GM18907 (cell line): ENCODE measurements around the gene RMDN2.
"Not testable (repeated sequence)": the region's sequence is repeated elsewhere in the genome, so short reads cannot be mapped to it uniquely, and the experiment has no call there.

ENCODE experiments used
- ATAC-seq: cut with Tn5 transposase; IDR thresholded peaks from one replicate; pipeline ENCODE4 v1.9.1; 2021; ENCODE audit warnings: mild to moderate bottlenecking, moderate library complexity; ENCODE audit not compliant: unreplicated experiment

RMDN2 gene

DNA sequence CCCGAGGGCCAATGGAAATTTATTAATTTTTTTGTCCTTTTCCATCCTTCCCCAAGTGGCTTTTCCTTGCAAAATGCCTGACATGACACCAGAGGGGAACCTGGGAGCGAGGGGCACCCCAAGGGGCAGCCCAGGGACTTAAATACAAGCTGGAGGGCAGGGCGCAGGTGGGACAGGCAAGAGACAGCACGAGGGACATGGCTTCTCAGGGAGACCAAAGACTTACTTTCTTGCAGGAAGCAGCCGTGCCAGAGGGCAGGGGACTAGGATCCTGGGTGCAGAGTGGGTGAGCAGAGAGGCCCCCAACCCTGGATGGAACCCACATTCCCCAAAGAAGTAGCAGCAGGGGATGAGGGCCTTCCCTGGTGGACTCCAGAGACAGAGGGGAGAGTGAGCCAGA is 5.3 kb downstream of the RMDN2 start:
- not testable (repeated sequence) for ATAC-seq

DNA sequence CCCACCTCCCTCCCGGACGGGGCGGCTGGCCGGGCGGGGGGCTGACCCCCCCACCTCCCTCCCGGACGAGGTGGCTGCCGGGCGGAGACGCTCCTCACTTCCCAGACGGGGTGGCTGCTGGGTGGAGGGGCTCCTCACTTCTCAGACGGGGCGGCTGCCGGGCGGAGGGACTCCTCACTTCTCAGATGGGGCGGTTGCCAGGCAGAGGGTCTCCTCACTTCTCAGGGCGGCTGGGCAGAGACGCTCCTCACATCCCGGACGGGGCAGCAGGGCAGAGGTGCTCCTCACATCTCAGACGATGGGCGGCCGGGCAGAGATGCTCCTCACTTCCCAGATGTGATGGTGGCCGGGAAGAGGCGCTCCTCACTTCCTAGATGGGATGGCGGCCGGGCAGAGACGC is 7.8 kb downstream of the RMDN2 start:
- ATAC-seq: not testable (repeated sequence)

DNA sequence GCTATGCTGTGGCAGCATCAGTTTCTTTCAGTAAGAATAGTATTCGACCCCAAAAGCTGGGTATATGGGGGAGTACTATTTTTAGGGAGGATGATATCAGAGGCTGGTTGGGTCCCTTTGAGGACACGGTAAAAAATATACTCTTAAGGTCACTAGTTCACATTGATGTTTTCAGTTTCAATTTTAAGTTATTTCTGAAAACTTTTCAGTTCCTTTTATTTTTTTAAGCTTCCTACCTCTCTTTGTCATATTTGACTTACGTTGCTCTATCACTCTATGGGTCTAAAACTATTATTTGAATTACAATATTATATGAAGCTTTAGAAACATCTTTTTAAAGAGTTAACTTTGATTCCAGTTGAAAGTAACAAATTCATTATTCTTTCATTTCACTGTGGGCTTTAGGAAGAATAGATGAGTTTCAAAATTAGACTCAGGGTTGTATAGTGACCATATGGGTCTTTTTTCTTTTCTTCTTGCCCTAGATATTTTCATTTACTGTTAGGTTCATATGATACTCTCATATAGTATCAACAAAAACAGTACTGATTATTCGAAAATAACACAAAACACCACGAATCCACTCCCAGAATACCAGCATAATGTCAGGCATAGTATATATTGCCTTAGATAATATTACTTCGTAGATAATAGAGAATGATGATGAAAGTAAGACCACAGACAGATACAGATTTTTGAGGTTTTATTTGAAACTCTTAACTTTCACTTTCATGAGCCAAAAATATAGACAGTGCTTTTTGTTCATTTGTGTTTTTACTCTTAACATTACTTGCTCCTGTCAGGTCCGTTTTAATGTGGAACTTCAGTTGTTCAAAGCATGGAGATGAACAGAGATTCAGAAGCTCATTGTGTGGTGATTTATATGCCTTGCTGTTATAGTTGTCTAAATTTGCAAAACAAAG is 9.8 kb downstream of the RMDN2 start:
- peak; percentile 91 for ATAC-seq

DNA sequence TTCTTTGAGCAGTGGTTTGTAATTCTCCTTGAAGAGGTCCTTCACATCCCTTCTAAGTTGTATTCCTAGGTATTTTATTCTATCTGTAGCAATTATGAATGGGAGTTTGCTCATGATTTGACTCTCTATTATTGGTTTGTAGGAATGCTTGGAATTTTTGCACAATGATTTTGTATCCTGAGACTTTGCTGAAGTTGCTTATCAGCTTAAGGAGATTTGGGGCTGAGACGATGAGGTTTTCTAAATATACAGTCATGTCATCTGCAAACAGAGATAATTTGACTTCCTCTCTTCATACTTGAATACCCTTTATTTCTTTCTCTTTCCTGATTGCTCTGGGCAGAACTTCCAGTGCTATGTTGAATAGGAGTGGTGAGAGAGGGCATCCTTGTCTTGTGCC is 12.5 kb downstream of the RMDN2 start:
- not testable (repeated sequence) for ATAC-seq

DNA sequence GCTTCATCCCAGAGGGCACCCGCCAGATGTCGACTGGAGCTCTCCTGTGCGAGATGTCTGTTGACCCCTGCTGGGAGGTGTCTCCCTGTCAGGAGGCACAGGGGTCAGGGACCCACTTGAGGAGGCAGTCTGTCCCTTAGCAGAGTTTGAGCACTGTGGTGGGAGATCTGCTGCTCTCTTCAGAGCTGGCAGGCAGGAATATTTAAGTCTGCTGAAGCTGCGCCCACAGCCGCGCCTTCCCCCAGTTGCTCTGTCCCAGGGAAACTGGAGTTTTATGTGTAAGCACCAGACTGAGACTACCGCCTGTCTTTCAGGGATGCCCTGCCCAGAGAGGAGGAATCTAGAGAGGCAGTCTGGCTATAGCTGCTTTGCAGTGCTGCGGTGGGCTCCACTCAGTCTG is 16.2 kb downstream of the RMDN2 start:
- ATAC-seq: not testable (repeated sequence)

DNA sequence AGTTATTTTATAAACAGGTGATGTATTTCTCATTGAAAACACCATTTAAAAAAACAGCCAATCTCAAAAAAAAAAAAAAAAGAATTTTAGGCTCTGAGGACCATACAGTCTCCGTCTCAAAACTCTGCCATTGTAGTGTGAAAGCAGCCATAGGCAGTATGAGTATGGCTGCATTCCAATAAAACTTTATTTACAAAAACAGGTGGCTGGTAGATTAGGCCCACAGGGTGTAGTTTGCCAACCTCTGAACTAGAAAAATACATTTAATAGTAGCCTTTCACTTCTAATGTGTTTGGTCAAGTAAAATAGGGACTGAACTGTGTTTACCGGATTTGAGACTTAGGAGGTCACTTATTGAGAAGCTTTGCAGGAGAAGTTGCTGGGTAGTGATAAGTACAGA is 19.2 kb downstream of the RMDN2 start:
- ATAC-seq: no peak

DNA sequence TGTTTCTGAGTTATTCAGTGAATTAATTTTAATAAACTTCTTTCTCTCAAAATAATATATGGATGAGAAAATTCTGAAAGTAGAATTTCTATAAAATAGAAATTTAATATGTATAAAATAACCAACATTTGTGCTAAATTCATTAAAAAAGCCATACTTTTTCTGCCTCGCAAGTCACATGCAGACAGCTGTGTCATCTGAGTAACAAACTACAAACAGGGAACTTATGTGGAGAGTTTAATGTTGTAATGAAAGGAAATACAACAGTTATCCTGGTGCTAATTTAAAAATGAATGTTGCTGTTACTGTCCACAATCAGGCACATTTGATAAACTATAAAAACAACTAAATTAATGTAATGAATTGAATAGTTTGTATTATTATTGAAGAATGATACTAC is 22.2 kb downstream of the RMDN2 start:
- no peak for ATAC-seq

DNA sequence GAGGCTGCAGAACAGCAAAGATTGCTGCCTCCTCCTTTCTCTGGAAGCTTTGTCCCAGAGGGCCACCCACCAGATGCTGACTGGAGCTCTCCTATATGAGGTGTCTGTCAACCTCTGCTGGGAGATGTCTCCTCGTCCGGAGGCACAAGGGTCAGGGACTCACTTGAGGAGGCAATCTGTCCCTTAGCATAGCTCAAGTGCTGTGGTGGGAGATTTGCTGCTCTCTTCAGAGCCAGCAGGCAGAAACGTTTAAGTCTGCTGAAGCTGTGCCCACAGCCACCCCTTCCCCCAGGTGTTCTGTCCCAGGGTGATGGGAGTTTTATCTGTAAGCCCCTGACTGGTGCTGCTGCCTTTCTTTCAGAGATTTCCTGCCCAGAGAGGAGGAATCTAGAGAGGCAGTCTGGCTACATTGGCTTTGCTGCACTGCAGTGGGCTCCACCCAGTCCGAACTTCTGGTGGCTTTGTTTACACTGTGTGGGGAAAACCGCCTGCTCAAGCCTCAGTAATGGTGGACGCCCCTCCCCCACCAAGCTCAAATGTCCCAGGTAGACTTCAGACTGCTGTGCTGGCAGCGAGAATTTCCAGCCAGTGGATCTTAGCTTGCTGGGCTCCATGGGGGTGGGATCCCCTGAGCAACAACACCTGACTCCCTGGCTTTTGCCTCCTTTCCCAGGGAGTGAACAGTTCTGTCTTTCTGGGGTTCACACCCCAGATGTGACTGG is 37.1 kb downstream of the RMDN2 start:
- ATAC-seq: not testable (repeated sequence)

DNA sequence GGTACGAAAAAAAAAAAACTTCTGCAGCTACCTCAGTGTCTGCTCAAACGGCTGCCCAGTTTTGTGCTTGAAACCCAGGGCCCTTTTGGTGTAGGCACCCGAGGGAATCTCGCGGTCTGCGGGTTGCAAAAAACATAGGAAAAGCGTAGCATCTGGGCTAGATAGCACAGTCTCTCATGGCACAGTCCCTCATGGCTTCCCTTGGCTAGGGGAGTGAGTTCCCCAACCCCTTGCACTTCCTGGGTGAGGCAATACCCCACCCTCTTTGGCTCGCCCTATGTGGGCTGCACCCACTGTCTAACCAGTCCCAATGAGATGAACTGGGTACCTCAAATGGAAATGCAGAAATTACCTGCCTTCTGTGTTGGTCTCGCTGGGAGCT is 37.6 kb downstream of the RMDN2 start:
- not testable (repeated sequence) for ATAC-seq

DNA sequence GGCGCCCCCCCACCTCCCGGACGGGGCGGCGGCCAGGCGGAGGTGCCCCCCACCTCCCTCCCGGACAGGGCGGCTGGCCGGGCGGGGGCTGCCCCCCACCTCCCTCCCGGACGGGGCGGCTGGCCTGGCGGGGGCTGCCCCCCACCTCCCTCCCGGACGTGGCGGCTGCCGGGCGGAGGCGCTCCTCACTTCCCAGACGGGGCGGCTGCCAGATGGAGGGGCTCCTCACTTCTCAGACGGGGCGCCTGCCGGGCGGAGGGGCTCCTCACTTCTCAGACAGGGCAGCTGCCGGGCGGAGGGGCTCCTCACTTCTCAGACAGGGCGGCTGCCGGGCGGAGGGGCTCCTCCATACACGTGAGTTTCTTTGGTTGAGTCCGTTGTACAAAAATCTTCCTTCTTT is 38.8 kb downstream of the RMDN2 start:
- not testable (repeated sequence) for ATAC-seq

DNA sequence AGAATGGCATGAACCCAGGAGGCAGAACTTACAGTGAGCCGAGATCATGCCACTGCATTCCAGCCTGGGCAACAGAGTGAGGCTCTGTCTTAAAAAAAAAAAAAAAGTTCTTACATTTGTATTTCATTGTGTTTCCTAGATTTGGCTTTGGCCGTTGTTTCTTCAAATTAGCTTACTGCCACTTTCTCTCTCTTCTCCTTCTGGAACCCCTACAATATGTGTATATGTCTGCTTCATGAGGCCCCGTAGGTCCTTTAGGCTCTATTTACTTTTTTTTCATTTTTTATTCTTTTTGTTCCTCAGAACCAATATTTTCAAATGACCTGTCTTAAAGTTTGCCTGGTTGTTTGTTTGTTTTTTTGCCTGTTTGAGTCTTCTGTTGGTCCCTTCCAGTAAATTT is 41.2 kb downstream of the RMDN2 start:
- no peak for ATAC-seq

DNA sequence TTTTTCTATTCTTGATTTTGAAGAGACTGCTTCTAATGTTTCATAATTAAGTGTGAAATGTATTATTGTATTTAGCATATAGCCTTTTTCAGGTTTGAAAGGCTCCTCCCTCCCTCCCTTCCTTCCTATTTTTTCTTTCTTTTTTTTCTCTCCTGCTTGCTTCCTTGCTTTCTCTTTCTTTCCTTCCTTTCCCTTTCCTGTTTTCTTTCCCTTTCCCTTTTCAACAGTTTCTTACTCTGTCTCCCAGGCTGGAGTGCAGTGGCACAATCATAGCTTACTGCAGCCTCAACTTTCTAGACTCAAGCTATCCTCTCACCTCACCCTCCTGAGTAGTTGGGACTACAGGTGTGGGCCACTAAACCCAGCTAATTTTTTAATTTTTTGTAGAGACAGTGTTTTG is 44.6 kb downstream of the RMDN2 start:
- ATAC-seq: no peak

DNA sequence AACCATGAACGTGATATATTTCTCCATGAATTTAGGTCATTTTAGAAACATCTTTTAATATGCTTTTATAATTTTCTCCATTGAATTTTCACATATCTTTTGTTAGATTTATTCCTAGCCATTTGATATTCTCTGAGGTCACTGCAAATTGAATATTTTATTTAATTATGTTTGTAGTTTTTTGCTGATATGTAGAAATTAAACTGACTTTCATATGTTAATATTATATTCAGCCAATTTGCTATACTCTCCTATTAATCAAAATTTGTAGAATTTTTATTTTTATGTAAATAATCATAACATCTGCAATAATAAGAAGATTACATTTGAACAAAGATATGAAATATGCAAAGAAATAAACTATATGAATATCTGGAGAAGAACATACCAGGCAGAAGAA is 46.9 kb downstream of the RMDN2 start:
- no peak for ATAC-seq

DNA sequence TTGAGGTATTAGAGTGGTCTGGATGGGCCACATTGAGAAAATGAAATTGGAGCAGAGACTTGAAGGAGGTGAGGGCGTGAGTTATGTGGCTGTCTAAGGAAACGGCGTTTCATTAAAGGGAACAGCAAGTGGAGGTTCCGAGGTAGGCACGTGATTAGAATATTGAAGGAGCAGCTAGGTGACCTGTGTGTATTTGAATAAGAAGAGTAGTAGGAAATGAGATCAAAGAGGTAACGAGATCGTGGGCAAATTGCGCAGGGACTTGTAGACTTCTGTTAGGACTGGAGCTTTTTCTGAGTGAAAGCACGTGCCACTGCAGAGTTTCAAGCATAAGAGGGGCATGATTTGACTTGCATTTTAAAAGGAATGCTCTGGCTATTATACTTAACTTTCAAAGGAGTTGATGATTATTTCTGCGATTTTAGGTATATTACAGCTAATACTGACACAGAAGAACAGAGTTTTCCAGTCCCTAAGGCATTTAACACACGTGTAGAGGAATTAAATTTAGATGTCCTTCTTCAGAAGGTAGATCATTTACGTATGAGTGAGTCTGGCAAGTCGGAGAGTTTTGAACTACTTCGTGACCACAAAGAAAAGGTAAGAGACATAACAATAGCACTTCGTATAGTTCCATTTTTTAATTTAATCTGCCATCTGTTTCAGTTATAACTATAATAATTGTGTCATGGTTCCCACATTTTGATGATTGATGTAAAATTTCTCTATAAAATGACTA is 48.7 kb downstream of the RMDN2 start:
- ATAC-seq: no peak

DNA sequence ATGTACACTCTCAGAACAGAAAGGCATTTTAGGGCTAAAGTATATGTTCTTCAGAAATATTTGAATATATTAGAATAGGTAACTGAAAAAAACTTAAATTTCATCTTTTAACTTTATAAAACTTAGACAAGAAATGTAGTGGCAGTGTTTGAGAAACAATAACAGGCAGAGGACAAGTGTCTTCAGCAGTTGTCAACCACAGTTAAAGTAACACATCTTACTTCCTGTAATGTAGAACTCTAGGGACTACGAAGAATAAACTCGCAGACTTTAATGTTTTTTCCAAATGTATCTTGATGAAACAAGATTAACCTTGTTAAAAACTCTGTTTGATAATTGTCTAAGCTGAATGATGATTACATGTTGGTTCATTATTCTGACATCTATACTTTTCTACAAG is 50.7 kb downstream of the RMDN2 start:
- ATAC-seq: no peak

DNA sequence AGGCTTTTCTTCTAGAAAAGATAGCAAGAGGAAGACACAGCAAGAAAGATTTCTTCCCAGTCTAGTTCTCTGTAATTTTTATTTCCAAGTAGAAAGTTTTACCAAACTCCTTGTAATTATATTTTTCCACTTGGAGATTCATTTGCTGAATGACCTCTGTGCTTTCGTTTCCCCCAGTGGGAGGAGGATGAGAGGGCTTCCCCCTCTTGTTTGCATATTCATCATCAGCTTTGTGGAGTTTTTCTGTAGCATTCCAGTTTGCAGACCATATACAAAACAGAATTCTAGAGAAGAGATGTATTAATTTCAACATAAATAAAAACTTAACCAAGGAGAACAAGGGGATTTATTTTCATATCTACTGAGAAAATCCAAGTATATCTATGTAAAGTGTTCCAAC is 51.3 kb downstream of the RMDN2 start:
- ATAC-seq: no peak

DNA sequence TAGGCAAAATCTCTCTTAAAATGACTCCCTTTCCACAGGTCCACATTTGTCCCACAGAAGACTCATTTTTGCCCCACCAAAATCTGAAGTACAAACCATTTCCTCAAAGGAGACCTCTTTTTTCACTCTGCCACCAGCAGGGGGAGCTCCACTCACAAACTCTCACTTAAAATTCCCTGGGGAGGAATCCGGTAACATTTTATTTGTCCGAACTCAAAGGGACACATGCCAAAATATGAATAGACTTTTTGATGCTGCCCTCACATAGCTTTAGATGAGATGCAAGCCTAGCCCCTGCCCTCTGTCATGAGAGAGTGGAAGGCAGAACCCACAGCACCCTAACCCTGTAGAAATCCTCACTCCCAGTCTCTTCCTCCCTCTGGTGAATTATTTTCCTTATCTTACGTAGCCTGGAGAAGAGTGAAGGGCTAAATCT is 57.1 kb downstream of the RMDN2 start:
- no peak for ATAC-seq

DNA sequence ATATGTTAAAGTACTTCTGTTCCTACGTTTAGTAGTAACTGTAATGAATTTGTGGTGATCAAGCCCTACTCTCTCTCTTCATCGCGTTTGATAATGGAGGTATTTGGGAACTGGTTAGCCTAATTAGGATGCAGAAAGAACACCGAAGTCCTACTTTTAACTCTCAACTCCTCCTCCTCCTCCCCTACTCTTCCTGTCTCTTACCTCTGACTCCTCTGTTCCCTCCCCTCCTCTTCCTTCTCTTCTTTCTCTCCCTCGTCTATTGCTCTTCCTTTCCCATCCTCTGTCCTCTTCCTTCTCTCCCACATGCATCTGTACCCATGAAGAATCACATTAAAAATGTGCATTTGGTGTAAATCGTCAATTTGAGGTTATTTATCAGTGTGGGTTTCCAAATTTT is 57.8 kb downstream of the RMDN2 start:
- no peak for ATAC-seq

DNA sequence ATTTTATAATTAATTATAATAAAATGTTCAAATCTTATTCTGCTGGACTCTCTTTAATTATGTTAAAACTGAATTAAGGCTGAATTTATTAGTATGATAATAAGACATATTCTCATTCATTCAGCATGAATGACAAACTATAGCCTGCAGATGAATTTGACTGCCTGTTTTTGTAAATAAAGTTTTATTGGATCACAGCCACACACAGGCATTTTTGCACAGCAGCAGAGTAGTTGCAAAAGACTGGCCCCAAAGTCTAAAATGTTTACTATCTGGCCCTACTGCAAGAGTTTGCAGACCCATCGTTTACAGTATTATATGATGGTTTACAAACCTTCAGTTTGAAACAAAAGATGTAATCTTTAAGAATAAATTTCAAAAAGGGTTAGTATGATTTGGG is 58.6 kb downstream of the RMDN2 start:
- no peak for ATAC-seq

DNA sequence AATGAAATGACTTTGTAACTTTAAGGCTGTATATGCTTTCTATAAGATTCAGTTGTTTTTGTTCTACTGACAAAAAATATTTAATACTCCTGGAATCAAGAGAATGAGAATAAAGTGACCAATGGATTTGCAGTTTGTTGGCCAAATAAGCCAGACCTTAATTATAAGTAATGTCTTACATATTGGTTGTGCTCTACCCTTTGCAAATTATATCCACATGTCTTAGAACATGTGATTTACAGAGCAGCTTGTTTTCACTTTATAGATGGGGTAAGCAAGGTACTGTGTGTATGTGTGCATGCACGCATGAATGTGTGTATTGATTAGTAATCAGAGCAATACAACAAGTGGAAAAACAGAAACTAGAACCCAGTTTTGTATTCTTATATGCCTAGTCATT is 59.1 kb downstream of the RMDN2 start:
- ATAC-seq: no peak

DNA sequence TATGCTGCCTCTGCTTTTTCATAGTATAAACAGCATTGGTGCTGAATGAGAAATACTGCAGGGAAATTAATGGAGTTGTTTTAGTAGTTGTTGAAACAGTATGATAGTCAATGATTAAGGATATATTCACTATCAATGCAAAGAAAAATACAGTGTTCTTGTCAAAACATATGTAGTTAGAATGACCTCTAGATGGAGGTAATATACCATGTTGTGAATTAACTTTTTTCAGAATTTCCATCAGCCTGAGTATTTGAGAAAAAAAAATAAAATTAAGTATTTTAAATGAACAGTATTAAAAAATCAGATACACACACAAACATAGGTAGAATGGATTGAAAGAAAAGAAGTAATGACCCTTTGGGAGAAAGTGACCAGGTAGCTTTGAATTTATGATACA is 59.5 kb downstream of the RMDN2 start:
- no peak for ATAC-seq

DNA sequence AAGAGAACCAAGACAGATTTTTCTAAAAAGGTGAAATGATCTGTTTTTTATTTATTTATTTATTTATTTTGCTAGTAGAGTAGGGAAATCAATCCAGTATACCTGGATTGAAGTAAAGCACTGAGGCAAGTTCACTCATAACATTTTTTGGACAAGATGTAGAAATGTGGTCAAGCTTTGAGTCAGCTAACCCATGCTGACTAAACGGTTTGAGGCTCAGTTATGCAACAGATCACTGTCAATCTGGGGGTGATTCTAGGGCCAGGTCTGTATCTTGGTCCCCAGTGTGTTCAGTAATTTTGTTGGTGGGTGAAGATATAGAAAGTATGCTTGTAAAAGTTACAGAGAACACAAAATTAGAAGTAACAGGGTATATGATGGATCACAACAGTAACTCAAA is 60.2 kb downstream of the RMDN2 start:
- peak; percentile 44 for ATAC-seq
